Islet of Langerhans (tissue), 1 donor: Measurements from ENCODE around the gene CSF1R.

Experiments
- FAIRE-seq: peaks from one replicate; lab custom pipeline; 2011; peaks lifted over from hg19 to GRCh38; lab: Jason Lieb, UNC

Gene CSF1R

GRCh38 chr5:150120617-150121447, 34.5 kb upstream of the CSF1R start:
- no peak for FAIRE-seq

- FAIRE-seq: no peak
These were observed 33.7 kb upstream of the CSF1R start for GRCh38 chr5:150120062-150120441.

- no peak for FAIRE-seq
These were observed 33.2 kb upstream of the CSF1R start for GRCh38 chr5:150119421-150120061.

- no peak for FAIRE-seq
These were observed 32.3 kb upstream of the CSF1R start for GRCh38 chr5:150118561-150119229.

- no peak for FAIRE-seq
These were observed 31.7 kb upstream of the CSF1R start for GRCh38 chr5:150117945-150118560.

- no peak for FAIRE-seq
These were observed 30.5 kb upstream of the CSF1R start for GRCh38 chr5:150116667-150117400.

GRCh38 chr5:150114773-150115408, 28.5 kb upstream of the CSF1R start:
- FAIRE-seq: no peak

- no peak for FAIRE-seq
These were observed 27.8 kb upstream of the CSF1R start for GRCh38 chr5:150114102-150114641.

- no peak for FAIRE-seq
These were observed 26.8 kb upstream of the CSF1R start for GRCh38 chr5:150113047-150113744.

- FAIRE-seq: no peak
These were observed 26.1 kb upstream of the CSF1R start for GRCh38 chr5:150112201-150113046.

GRCh38 chr5:150111122-150111521, 24.8 kb upstream of the CSF1R start:
- no peak for FAIRE-seq

GRCh38 chr5:150109921-150110320, 23.6 kb upstream of the CSF1R start:
- no peak for FAIRE-seq

GRCh38 chr5:150108711-150109514, 22.6 kb upstream of the CSF1R start:
- FAIRE-seq: no peak

GRCh38 chr5:150107909-150108447, 21.6 kb upstream of the CSF1R start:
- no peak for FAIRE-seq

GRCh38 chr5:150106674-150107426, 20.5 kb upstream of the CSF1R start:
- FAIRE-seq: no peak

GRCh38 chr5:150105928-150106615, 19.7 kb upstream of the CSF1R start:
- no peak for FAIRE-seq

GRCh38 chr5:150104550-150104870, 18.2 kb upstream of the CSF1R start:
- FAIRE-seq: no peak
